Islet precursor cell (in vitro differentiated cells): ENCODE data around the gene COMMD1.
"Not testable (repeated sequence)": the region's sequence is repeated elsewhere in the genome, so short reads cannot be mapped to it uniquely, and the experiment has no call there.

Experiments used
- DNase-seq: peaks from one replicate; pipeline ENCODE4 v3.0.0-alpha.2; 2018

COMMD1 gene

GRCh38 chr2:62143696-62144095 lies 238.2 kb downstream of the COMMD1 start:
- DNase-seq: no peak

GRCh38 chr2:62144689-62145477 lies 239.4 kb downstream of the COMMD1 start:
- no peak for DNase-seq

GRCh38 chr2:62145478-62146100 lies 240.1 kb downstream of the COMMD1 start:
- DNase-seq: no peak

DNA sequence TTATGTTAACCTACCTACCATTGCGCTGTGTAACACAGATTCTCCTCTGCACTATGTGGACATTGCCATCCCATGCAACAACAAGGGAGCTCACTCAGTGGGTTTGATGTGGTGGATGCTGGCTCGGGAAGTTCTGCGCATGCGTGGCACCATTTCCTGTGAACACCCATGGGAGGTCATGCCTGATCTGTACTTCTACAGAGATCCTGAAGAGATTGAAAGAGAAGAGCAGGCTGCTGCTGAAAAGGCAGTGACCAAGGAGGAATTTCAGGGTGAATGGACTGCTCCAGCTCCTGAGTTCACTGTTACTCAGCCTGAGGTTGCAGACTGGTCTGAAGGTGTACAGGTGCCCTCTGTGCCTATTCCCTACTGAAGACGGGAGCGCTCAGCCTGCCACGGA lies 241.3 kb downstream of the COMMD1 start:
- not testable (repeated sequence) for DNase-seq

DNA sequence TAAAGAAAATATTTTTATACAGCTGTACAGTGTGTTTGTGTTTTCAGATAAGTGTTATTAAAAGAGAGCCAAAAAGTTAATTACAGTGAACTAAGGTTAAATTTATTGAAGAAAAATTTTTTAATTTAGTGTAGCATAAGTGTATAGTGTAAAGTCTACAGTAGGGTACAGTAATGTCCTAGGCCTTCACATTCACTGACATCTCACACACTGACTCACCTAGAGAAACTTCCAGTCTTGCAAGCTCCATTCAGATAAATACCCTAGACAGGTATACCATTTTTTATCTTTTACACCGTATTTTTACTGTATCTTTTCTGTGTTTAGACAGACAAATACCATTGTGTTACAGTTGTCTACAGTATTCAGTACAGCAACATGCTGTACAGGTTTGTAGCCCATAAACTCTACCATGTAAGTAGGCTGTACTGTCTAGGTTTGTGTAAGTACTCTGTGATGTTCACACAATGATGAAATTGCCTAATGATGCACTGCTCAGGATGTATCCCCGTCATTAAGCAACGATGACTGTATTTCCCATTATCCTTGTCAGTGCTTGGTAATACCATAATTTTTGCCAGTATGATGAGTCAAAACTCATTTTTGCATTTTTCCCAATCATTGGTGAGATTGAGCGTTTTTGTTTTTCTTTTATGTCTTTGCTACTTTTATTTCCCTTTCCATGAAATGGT lies 242.3 kb downstream of the COMMD1 start:
- DNase-seq: no peak

DNA sequence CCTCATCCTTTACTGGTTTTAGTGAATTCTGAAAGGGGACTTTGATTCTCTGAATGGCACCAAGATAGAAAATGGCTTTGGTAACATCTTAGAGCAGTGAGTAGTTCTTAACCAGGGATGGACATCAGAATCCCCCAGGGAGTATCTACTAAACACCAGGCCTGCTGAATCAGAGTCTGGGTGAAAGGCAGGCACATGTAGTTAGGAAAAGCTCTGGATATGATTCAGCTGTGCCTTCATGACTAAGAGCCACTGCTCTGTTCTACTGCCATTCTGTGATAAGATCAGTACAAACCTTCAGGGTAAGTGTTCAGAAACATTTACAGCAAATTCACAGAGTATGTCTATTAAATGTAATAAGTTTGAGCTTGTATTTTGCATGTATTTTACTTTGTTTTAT lies 244.2 kb downstream of the COMMD1 start:
- peak; percentile 88 for DNase-seq

DNA sequence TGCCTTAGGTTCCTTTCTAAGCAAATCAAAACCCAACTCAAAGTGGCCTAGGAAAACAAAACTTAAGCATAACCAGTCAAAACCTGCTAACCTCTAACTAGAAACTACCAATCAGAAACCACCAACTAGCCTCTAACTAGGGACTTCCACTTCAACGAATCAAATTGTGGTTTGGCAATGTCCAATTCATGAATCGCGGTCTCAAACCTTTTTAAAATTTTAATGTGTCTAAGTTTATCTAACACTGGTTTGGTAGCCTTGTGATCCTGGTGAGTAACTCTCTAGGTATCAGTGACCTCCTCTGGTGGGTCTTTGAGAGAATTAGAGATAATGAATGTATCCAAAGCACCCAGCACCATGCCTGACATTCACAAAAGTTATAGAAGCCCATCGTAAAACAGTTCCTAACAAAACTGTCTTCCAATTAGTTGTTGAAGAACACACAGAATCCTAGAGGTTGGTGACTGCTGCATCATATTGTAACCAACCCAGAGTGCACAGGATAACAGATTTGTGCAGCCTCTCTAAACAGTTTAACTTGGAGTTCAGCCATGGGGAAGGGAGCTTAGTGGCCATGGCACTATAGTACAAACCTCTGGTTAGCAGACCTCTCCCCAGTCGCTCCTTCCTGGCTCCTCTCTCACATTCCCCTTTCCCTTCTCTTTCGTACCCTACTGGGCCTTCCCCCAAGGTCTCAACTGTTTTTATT lies 245.3 kb downstream of the COMMD1 start:
- no peak for DNase-seq

GRCh38 chr2:62151306-62151638 lies 245.8 kb downstream of the COMMD1 start:
- no peak for DNase-seq

GRCh38 chr2:62152000-62152399 lies 246.5 kb downstream of the COMMD1 start:
- peak; percentile 86 for DNase-seq

DNA sequence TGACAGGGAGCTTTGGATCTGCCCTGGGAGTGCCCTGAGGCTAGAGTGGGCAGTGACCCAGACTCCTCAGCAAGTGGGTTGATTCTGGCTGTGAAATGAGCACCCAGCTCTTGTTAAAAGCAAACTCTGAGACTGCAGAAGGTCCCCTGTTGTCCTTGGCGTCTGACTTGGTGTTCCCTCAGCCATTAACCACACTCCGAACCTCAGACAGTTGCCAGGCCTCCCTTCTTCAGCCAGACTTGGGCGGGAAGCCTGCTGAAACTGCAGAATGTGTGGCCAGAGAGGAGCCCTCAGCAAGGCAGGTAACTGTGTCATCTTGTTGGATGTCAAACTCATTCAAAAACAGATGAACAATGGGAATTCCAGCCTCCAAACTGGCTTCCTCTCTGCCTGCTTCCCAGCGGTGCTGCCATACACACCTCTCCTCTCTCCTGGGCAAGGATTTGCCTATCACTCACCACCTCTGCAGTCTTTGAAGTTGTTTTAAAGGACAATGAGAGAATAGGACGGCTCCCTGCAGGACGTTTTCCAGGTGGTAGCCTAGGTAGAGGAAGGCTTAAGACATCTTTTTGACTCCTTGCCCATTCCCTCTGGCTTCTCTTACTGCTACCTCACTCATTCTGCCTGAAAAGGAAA lies 251.5 kb downstream of the COMMD1 start:
- DNase-seq: peak; percentile 90

- DNase-seq: no peak
These were observed 253.1 kb downstream of the COMMD1 start for GRCh38 chr2:62158444-62159121.

GRCh38 chr2:62160691-62161090 lies 255.2 kb downstream of the COMMD1 start:
- not testable (repeated sequence) for DNase-seq

DNA sequence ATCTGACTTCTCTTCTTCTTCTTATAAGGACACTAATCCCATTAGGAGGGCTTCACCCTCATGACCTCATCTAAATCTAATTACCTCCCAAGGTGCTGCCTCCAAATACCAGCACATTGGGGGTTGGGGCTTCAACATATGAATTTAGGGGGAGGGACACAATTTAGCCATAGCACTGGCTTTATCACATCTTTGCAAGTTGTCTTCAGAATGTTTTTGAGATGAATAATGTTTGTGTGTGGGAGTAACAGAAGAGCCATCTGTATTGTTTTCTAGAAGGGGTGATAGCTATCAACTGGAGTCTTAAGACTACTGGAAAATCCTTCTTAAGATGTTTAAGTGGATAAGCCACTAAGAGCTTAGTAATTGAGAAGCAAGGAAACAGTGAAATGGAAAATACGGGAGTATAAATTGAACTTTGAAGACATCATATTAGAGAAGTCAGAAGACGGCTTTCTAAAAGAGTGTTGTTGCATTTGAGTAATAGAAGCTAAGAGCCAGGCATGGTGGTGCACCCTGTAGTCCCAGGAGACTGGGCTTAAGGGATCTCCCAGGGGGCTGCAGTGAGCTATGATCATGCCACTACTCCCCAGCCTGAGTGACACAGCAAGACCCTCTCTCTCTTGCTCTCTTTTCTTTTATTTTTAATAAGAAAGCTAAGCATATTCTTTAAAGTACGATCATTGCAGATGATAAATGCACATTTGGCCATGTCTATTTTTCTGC lies 257.8 kb downstream of the COMMD1 start:
- no peak for DNase-seq

DNA sequence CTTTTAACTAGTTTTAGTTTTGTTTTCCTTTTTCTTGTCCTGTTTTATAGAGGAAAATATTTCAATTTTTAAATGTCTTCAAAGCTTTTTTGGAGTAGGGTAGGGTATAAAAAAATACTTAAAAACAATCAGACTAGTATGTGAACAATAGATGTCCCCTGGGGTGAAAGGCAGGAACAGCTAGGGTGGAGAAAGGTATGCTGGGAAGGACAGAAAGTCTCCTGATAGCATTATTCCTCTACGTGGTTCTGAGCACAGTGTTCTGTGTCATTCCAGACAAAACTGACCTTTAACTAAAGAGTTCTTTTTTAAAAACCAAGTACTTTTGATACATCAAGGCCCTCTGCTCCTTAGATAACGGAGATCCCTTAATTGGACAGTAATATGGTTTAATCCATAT lies 258.4 kb downstream of the COMMD1 start:
- DNase-seq: no peak

DNA sequence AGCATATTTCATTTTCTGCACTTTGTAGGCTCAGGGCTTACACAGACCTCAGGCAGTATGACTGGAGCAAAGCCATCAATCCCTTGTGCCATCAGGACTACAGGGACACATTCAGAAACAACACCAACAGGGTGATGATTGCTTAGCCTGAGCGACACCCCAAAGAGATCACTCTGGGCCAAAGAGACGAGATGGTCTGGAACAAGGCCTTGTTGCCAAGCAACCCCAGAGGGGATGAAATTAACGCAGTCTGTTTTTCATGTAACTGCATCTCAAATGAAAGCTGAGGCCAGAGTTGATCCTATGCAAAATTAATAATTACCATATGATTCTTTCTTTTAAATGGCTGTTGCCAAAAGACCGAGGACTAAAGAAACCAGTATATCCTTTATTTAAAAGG lies 270.3 kb downstream of the COMMD1 start:
- DNase-seq: no peak

- no peak for DNase-seq
These were observed 271.3 kb downstream of the COMMD1 start for GRCh38 chr2:62176801-62177200.

DNA sequence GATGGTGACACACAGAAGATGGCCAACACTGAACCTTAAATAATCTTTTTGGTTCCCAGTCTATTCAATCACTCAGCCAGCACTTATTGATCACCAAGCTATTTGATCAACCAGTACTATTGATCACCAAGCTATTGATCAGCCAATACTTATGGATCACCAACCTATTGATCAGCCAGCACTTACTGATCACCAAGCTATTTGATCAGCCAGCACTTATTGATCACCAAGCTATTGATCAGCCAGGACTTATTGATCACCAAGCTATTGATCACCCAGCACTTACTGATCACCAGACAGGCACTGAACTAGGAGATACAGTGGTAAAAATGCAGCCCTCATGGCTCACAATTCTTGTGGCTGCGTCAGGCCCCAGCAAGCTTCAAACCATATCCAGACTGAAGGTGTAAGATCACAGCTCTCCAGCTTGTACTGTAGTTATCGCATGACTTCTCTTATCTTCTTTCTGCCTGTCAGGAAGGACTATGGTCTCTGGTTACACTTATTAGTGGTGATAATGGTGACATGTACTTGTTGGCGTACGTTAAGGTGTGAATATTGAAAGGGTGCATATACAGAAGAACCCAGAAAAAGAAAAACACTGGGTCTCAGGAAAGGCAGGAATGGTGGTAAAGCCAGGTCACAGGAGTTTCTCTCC lies 272.0 kb downstream of the COMMD1 start:
- no peak for DNase-seq

DNA sequence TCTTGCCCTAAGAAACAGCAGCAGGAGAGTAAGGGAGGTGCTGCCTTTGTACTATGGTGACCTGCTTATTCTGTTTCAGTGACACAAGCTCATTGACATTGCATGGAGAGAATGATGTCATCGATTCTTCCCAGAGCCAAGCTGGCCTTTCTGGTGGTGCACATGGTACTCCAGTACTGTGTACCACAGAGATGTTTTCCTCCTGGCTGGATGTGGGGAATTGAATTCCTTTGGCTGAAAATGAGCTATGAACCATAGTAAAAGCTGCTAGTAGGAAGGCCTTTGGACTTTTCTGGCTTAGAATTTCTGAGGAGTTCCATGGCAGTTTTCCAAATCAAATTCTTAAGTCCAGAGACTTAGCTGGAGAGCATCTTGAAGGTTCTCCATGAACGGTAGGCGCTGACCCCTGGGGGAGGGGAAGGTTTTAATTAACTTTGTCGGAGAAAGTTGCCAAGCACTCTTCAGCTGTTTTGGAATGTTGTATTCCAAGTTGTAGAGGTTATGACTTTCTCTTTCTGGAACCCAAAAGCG lies 273.3 kb downstream of the COMMD1 start:
- no peak for DNase-seq

DNA sequence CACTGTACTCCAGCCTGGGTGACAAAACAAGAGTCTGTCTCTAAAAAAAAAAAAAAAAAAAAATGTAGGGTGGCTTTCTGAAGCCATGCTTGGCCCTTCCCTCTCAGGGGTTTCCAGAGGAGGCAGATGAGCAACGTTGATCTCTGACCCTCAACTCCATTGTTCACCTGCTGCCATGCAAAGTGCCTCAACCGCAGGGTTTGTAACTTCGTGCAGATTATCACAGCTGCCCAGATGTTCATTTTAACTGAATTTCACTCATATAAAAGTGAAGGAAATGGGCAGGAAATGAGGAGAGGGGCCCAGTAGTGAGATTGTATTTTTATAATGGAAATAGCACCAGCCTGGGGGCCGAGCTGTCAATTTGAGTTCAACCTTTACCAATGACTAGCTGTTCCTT lies 275.5 kb downstream of the COMMD1 start:
- DNase-seq: no peak

DNA sequence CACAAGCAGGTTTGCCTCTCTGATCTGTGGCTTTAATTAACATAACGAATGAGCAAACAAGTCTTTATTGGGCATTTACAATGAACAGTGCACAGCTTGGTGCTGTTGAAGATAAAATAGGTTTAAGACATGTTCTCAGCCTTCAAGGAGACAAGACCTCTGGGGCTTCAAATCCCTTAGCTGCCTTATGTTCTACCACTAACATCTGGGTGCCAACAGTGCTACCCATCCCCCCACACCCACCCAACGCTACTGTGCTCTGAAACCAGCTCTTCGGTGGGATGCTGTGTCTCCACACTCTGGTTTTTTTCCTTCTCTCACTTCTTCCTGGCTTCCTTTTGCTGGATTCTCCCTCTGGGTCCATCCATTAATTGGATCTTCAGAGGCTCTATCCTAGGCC lies 276.4 kb downstream of the COMMD1 start:
- no peak for DNase-seq
